ENCODE data around the gene SLC52A1.
A peak's percentile ranks its signal among the peaks of the same experiment; 100 is the strongest.

SLC52A1 gene

GRCh38 chr17:4986951-4987766 is 48.1 kb downstream of the SLC52A1 start, which contains the start of gene CAMTA2:
Gene CAMTA2 (minus strand): TSS chr17:4987675. CDS start chr17:4986222, 1,453 bp downstream.
- DNase-seq, result peak; percentile 42

DNA sequence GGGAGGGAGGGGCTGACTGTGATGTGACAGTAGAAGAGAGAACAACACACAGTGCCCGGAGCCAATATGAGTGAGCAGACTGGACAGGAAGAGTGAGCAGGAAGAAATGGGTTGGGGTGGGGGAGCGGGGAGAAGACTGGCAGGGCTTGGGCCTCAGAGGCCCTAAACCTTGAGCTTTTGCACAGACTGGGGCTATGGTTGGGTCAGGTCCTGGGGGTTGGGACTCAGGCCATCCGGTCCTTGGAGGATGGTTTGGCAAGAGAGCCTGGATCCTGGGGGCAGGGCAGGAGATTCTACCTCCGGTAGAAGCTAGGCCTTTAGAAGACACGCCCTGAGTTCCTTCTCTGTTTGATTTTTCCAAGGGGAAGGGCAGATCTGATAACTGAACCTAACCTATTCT is 48.8 kb downstream of the SLC52A1 start:
- no peak for DNase-seq
